ENCODE results near the gene PDHA1.

DNA sequence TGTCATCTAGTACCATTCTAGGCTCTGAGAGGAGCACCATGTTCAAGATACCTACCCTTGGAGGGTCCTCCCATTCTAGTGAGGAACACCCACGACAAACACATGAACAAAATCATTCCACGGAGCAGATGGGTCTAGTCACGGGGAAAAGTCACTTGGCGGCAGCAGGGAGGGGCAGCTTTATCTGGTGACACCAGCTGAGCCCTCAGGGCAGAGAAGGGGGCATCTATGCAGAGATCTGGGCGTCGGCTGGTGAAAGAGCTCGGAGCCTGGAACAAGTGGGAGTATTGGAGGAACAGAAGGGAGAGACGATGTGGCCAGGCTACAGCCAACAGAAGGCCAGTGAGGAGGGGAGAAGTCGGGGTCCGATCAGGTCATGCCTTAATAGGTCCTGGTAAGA is 11.9 kb upstream of the PDHA1 start:
- TF ChIP-seq EP300 (IDR thresholded peaks at IDR 0.05) (no peak), POLR2A (IDR thresholded peaks at IDR 0.05) (no peak)
- TF ChIP-seq, protein P1, sequence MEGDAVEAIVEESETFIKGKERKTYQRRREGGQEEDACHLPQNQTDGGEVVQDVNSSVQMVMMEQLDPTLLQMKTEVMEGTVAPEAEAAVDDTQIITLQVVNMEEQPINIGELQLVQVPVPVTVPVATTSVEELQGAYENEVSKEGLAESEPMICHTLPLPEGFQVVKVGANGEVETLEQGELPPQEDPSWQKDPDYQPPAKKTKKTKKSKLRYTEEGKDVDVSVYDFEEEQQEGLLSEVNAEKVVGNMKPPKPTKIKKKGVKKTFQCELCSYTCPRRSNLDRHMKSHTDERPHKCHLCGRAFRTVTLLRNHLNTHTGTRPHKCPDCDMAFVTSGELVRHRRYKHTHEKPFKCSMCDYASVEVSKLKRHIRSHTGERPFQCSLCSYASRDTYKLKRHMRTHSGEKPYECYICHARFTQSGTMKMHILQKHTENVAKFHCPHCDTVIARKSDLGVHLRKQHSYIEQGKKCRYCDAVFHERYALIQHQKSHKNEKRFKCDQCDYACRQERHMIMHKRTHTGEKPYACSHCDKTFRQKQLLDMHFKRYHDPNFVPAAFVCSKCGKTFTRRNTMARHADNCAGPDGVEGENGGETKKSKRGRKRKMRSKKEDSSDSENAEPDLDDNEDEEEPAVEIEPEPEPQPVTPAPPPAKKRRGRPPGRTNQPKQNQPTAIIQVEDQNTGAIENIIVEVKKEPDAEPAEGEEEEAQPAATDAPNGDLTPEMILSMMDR (IDR thresholded peaks at IDR 0.05): no peak
